HG03469 (cell line): ENCODE results near the gene ZSWIM8.
"Not testable (repeated sequence)": the region's sequence is repeated elsewhere in the genome, so short reads cannot be mapped to it uniquely, and the experiment has no call there.

Experiments used
- ATAC-seq: cut with Tn5 transposase; IDR thresholded peaks from one replicate; pipeline ENCODE4 v1.9.1; 2021; ENCODE audit warnings: mild to moderate bottlenecking, moderate library complexity, moderate number of reproducible peaks; ENCODE audit not compliant: unreplicated experiment

The ZSWIM8 gene

GRCh38 chr10:73812657-73813056 lies 27.3 kb downstream of the ZSWIM8 start:
- no peak for ATAC-seq

- no peak for ATAC-seq
These were observed 27.9 kb downstream of the ZSWIM8 start for GRCh38 chr10:73813333-73813732.

- ATAC-seq: no peak
These were observed 29.0 kb downstream of the ZSWIM8 start for GRCh38 chr10:73814276-73814895.

GRCh38 chr10:73814896-73815718 lies 29.7 kb downstream of the ZSWIM8 start:
- ATAC-seq: no peak

GRCh38 chr10:73815719-73816030 lies 30.3 kb downstream of the ZSWIM8 start:
- no peak for ATAC-seq

GRCh38 chr10:73816917-73817729 lies 31.7 kb downstream of the ZSWIM8 start:
- ATAC-seq: no peak

- no peak for ATAC-seq
These were observed 32.4 kb downstream of the ZSWIM8 start for GRCh38 chr10:73817826-73818225.

- ATAC-seq: no peak
These were observed 33.0 kb downstream of the ZSWIM8 start for GRCh38 chr10:73818402-73818801.

GRCh38 chr10:73819081-73819480 lies 33.7 kb downstream of the ZSWIM8 start:
- no peak for ATAC-seq

- no peak for ATAC-seq
These were observed 34.2 kb downstream of the ZSWIM8 start for GRCh38 chr10:73819513-73820093.

- no peak for ATAC-seq
These were observed 38.0 kb downstream of the ZSWIM8 start for GRCh38 chr10:73823391-73823790.

- no peak for ATAC-seq
These were observed 38.8 kb downstream of the ZSWIM8 start for GRCh38 chr10:73824146-73824725.

GRCh38 chr10:73827346-73828089 lies 42.1 kb downstream of the ZSWIM8 start:
- no peak for ATAC-seq

GRCh38 chr10:73828161-73828560 lies 42.8 kb downstream of the ZSWIM8 start:
- no peak for ATAC-seq

GRCh38 chr10:73829090-73829489 lies 43.7 kb downstream of the ZSWIM8 start:
- ATAC-seq: not testable (repeated sequence)

- ATAC-seq: no peak
These were observed 51.1 kb downstream of the ZSWIM8 start for GRCh38 chr10:73836427-73836980.

GRCh38 chr10:73837072-73837471 lies 51.7 kb downstream of the ZSWIM8 start:
- ATAC-seq: no peak

- ATAC-seq: no peak
These were observed 52.7 kb downstream of the ZSWIM8 start for GRCh38 chr10:73838008-73838567.

GRCh38 chr10:73838827-73839226 lies 53.4 kb downstream of the ZSWIM8 start:
- ATAC-seq: no peak
